K562 (cell line): ENCODE measurements around the gene TLR1. TPM values are rescaled to one million over a fixed set of nuclear protein-coding genes. Genes with fewer than 3 reads are reported as not detected.

Experiments used
- AFF4 ChIP-seq: sonication (generic); formaldehyde crosslinking; IDR thresholded peaks from 2 replicates; pipeline ENCODE4 v1.8.0; 2023; ENCODE audit warnings: mild to moderate bottlenecking, missing genetic modification reagents
- BRD4 ChIP-seq: fragments of 200-600 bp; sonication (generic); IDR thresholded peaks from 2 replicates; pipeline ENCODE4 v1.6.1; 2017; ENCODE audit warnings: inconsistent platforms
- GABPA ChIP-seq: fragments of 200-800 bp; sonication (Bioruptor generic); conservative IDR thresholded peaks from 2 replicates; pipeline ENCODE4 v1.6.1; 2016; ENCODE audit warnings: low read depth, missing genetic modification characterization, missing compliant biosample characterization
- HES1 ChIP-seq: fragments of 450-650 bp; IDR thresholded peaks from 2 replicates; pipeline ENCODE4 v1.6.1; 2016; ENCODE audit warnings: low read depth, mild to moderate bottlenecking, moderate library complexity
- KHSRP ChIP-seq: fragments of 450-650 bp; IDR thresholded peaks from 2 replicates; pipeline ENCODE4 v1.6.1; 2017
- ZNF134 ChIP-seq: fragments of 250-450 bp; sonication (Bioruptor Pico); conservative IDR thresholded peaks from 2 replicates; pipeline ENCODE4 v1.4.0; 2020
- ZNF232 ChIP-seq: sonication (generic); formaldehyde crosslinking; IDR thresholded peaks from 2 replicates; pipeline ENCODE4 v1.8.0; 2022; ENCODE audit warnings: mild to moderate bottlenecking, missing genetic modification reagents
- polyA plus RNA-seq, 8 experiments: library from polyadenylated mRNA; depleted of rRNA in 4 of 8; stranded (reverse) in 5 of 8; unstranded in 3 of 8; fragments of >200 nt; fragmentation: Nextera tagmentation in 2 of 8; fragmentation: Illumina TruSeq in 1 of 8; extraction: Ambion mirVana in 2 of 8; extraction: Trizol in 1 of 8; gene quantifications; 2 replicates each; pipeline versions ENCODE4 v1.2.1 to v1.2.3, GENCODE V29; 2011 to 2014; ENCODE audit warnings: inconsistent platforms in 1 of 8, missing spikeins in 1 of 8
- total RNA-seq, 7 experiments: library from RNA; depleted of rRNA in 6 of 7; stranded (reverse); fragments of >200 nt in 6 of 7; fragmentation: Illumina TruSeq in 2 of 7; extraction: Trizol in 2 of 7; gene quantifications; 2 replicates each; pipeline versions ENCODE4 v1.2.1 to v1.2.3, GENCODE V29; 2011 to 2021; ENCODE audit warnings: low replicate concordance in 1 of 7
- TF ChIP-seq, protein P1 (sequence below), 2 experiments: fragments of 450-650 bp; formaldehyde crosslinking in 1 of 2; IDR thresholded peaks; 2 replicates each; pipeline versions ENCODE4 v1.4.0 to v1.6.1; 2014 to 2020; ENCODE audit warnings: mild to moderate bottlenecking in 2 of 2, borderline replicate concordance in 1 of 2, low read depth in 1 of 2

Gene TLR1
- total and polyA plus RNA-seq, 9 of the 15 experiments (the other 6 are each of a cell fraction or from before 2014, with no cell fraction given): 0.11 to 0.49 (median 0.29) TPM

DNA sequence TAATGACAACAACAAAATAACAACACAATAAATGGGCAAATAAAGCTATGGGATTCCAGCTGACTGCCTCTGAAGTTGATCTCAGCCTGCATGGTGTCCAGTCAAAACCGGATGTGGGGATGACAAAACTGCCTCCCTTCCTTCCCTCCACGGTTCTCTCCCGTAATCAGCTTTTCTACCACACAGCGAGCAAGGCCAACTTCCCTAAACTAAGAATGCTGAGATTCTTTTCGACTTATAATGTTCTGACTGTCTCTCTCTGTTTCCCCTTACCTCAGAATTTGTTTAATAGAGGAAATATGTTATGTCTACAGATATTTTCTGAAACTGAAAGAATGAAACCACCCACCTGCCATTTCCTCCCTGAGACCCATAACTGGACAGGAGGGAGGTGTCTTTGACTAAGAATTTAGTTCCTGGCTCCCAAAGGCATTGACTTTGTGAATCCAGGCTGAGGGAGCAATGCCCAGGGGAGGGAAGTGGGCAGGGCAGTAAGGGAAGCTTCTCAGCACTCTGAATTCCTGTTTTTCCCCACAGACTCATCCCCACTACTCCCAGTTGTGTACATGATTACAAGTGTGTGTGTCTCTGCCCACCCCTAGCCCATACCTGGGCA is 1.0 kb upstream of the TLR1 start (continued):
- TF ChIP-seq AFF4 (CRISPR knock-in tag) (no peak), BRD4 (no peak), ZNF232 (CRISPR knock-in tag) (no peak), HES1 (no peak), ZNF134 (CRISPR knock-in tag) (no peak), KHSRP (no peak), GABPA (tag) (peak; percentile 61)
- TF ChIP-seq, protein P1, sequence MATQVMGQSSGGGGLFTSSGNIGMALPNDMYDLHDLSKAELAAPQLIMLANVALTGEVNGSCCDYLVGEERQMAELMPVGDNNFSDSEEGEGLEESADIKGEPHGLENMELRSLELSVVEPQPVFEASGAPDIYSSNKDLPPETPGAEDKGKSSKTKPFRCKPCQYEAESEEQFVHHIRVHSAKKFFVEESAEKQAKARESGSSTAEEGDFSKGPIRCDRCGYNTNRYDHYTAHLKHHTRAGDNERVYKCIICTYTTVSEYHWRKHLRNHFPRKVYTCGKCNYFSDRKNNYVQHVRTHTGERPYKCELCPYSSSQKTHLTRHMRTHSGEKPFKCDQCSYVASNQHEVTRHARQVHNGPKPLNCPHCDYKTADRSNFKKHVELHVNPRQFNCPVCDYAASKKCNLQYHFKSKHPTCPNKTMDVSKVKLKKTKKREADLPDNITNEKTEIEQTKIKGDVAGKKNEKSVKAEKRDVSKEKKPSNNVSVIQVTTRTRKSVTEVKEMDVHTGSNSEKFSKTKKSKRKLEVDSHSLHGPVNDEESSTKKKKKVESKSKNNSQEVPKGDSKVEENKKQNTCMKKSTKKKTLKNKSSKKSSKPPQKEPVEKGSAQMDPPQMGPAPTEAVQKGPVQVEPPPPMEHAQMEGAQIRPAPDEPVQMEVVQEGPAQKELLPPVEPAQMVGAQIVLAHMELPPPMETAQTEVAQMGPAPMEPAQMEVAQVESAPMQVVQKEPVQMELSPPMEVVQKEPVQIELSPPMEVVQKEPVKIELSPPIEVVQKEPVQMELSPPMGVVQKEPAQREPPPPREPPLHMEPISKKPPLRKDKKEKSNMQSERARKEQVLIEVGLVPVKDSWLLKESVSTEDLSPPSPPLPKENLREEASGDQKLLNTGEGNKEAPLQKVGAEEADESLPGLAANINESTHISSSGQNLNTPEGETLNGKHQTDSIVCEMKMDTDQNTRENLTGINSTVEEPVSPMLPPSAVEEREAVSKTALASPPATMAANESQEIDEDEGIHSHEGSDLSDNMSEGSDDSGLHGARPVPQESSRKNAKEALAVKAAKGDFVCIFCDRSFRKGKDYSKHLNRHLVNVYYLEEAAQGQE (IDR thresholded peaks at IDR 0.05; ENCODE audit: borderline replicate concordance): peak; percentile 76
- TF ChIP-seq, protein P1 (CRISPR knock-in tag; IDR thresholded peaks at IDR 0.05; ENCODE audit: low read depth): no peak
